A549 (cell line): Measurements from ENCODE around the gene PTHLH. TPM values are rescaled to one million over a fixed set of nuclear protein-coding genes. Genes with fewer than 3 reads are reported as not detected.

Experiments
- ATAC-seq, 2 experiments: fragments of 200-7000 bp in 1 of 2; fragments of >200 bp in 1 of 2; cut with Nextera tagmentation in 1 of 2; cut with Tn5 transposase in 1 of 2; 3 replicates each; pipeline versions ENCODE4 v1.8.0 to v1.9.1; 2018 to 2020; ENCODE audit warnings: mild to moderate bottlenecking in 1 of 2, moderate library complexity in 1 of 2
- CTCF ChIA-PET: fragments of 300-600 bp; sonication (Branson Sonifier 250); formaldehyde crosslinking; extraction: SDS; loops from one replicate; lab custom pipeline; 2021; ENCODE audit warnings: antibody characterized with exemption, inconsistent platforms; lab: Yijun Ruan, JAX
- POLR2A ChIA-PET: fragments of 350-600 bp; formaldehyde crosslinking; extraction: SDS; loops from one replicate; lab custom pipeline; 2021; ENCODE audit warnings: antibody characterized with exemption, inconsistent platforms; lab: Yijun Ruan, JAX
- DNase-seq, 2 experiments: peaks; one replicate each; pipeline versions ENCODE4 v3.0.0 to v3.0.0-alpha.2; 2011 to 2016; ENCODE audit warnings: low read depth in 1 of 2, low spot score in 1 of 2
- FAIRE-seq: peaks from 2 replicates; lab custom pipeline; 2011; peaks lifted over from hg19 to GRCh38; lab: Jason Lieb, UNC
- H3K27ac ChIP-seq, 2 experiments: fragments of >200 bp; sonication (Bioruptor Twin); formaldehyde crosslinking; 3 replicates each; pipeline ENCODE4 v1.5.1; 2016 to 2017
- H3K4me1 ChIP-seq: fragments of >200 bp; sonication (Bioruptor Twin); formaldehyde crosslinking; 3 replicates; pipeline ENCODE4 v1.6.1; 2016
- H3K4me2 ChIP-seq: fragments of >200 bp; sonication (Bioruptor Twin); formaldehyde crosslinking; 3 replicates; pipeline ENCODE4 v1.6.1; 2016
- H3K4me3 ChIP-seq: fragments of >200 bp; sonication (Bioruptor Twin); formaldehyde crosslinking; 3 replicates; pipeline ENCODE4 v1.5.1; 2016
- H3K9me3 ChIP-seq: fragments of >200 bp; sonication (Bioruptor Twin); formaldehyde crosslinking; 3 replicates; pipeline ENCODE4 v1.6.1; 2016
- ATOH8 ChIP-seq: fragments of 250-450 bp; sonication (Bioruptor Pico); IDR thresholded peaks from 2 replicates; pipeline ENCODE4 v1.5.0; 2020; ENCODE audit warnings: low read depth, mild to moderate bottlenecking, moderate library complexity
- BCL3 ChIP-seq: fragments of >200 bp; sonication (Bioruptor Twin); formaldehyde crosslinking; IDR thresholded peaks from 3 replicates; pipeline ENCODE4 v1.6.1; 2016
- CBX2 ChIP-seq: fragments of 200-600 bp; sonication (generic); IDR thresholded peaks from 2 replicates; pipeline ENCODE4 v1.6.1; 2016; ENCODE audit warnings: low read depth, mild to moderate bottlenecking, borderline replicate concordance
- CBX8 ChIP-seq: fragments of 200-600 bp; sonication (generic); IDR thresholded peaks from 2 replicates; pipeline ENCODE4 v1.6.1; 2016
- CHD4 ChIP-seq: fragments of 200-600 bp; sonication (generic); IDR thresholded peaks from 2 replicates; pipeline ENCODE4 v1.6.1; 2016; ENCODE audit warnings: antibody characterized with exemption, mild to moderate bottlenecking, borderline replicate concordance
- EP300 ChIP-seq, 2 experiments: fragments of >200 bp; sonication (Bioruptor Twin); formaldehyde crosslinking; IDR thresholded peaks; 2 replicates in 1 of 2; 3 replicates in 1 of 2; pipeline ENCODE4 v1.6.1; 2016 to 2017
- ESRRA ChIP-seq: fragments of 150-350 bp; IDR thresholded peaks from 2 replicates; pipeline ENCODE4 v1.6.1; 2014; ENCODE audit warnings: mild to moderate bottlenecking, low read length, borderline replicate concordance
- FOXS1 ChIP-seq: fragments of 250-450 bp; sonication (Bioruptor Pico); IDR thresholded peaks from 2 replicates; pipeline ENCODE4 v1.5.0; 2020; ENCODE audit warnings: mild to moderate bottlenecking, moderate library complexity
- HES2 ChIP-seq: fragments of >200 bp; sonication (Bioruptor Twin); formaldehyde crosslinking; IDR thresholded peaks from 2 replicates; pipeline ENCODE4 v1.6.1; 2016
- HOXB5 ChIP-seq: fragments of 250-450 bp; sonication (Bioruptor Pico); IDR thresholded peaks from 2 replicates; pipeline ENCODE4 v1.5.0; 2020; ENCODE audit warnings: mild to moderate bottlenecking, moderate library complexity
- MAZ ChIP-seq: fragments of 150-350 bp; IDR thresholded peaks from 2 replicates; pipeline ENCODE4 v1.6.1; 2014; ENCODE audit warnings: antibody characterized with exemption, low read depth, low read length, borderline replicate concordance
- NFE2L2 ChIP-seq: fragments of 150-350 bp; conservative IDR thresholded peaks from 2 replicates; pipeline ENCODE4 v1.6.1; 2014; ENCODE audit warnings: low read length
- NPAS2 ChIP-seq: fragments of 250-450 bp; sonication (Bioruptor Pico); IDR thresholded peaks from 2 replicates; pipeline ENCODE4 v1.8.0; 2022; ENCODE audit warnings: mild to moderate bottlenecking, moderate library complexity, borderline replicate concordance
- NR3C1 ChIP-seq: fragments of >200 bp; sonication (Bioruptor Twin); formaldehyde crosslinking; IDR thresholded peaks from 3 replicates; pipeline ENCODE4 v1.6.1; 2017
- RCOR1 ChIP-seq: fragments of 150-350 bp; IDR thresholded peaks from 2 replicates; pipeline ENCODE4 v1.6.1; 2014; ENCODE audit warnings: antibody characterized with exemption, low read length, low read depth
- RFX5 ChIP-seq: fragments of 450-650 bp; IDR thresholded peaks from 2 replicates; pipeline ENCODE4 v1.7.1; 2014; ENCODE audit warnings: antibody characterized with exemption, mild to moderate bottlenecking, moderate library complexity
- RNF2 ChIP-seq: fragments of 200-600 bp; sonication (generic); IDR thresholded peaks from 2 replicates; pipeline ENCODE4 v1.6.1; 2016; ENCODE audit warnings: low read depth, mild to moderate bottlenecking, antibody characterized with exemption, moderate library complexity, borderline replicate concordance
- TFCP2L1 ChIP-seq: fragments of 250-450 bp; sonication (Bioruptor Pico); IDR thresholded peaks from 2 replicates; pipeline ENCODE4 v1.5.0; 2021; ENCODE audit warnings: mild to moderate bottlenecking
- USF2 ChIP-seq: fragments of 450-650 bp; IDR thresholded peaks from 2 replicates; pipeline ENCODE4 v1.6.1; 2014; ENCODE audit warnings: antibody characterized with exemption
- ZSCAN20 ChIP-seq: fragments of 250-450 bp; sonication (Bioruptor Pico); IDR thresholded peaks from 2 replicates; pipeline ENCODE4 v1.8.0; 2022; ENCODE audit warnings: mild to moderate bottlenecking, moderate library complexity
- WGBS: methylation state at CpG from one replicate; pipeline ENCODE4 v1.1.6; 2017; ENCODE audit errors: missing lambda C conversion rate; 5-methylcytosine and 5-hydroxymethylcytosine counted together
- polyA plus RNA-seq, 4 experiments: library from polyadenylated mRNA; depleted of rRNA in 3 of 4; stranded (reverse); fragments of >200 nt; fragmentation: RNase III in 1 of 4; extraction: RNeasy Plus Mini Kit Qiagen cat#74134 plus additional on column Dnase treatment in 1 of 4; gene quantifications; 2 replicates in 3 of 4; 3 replicates in 1 of 4; pipeline ENCODE4 v1.2.3, GENCODE V29; 2011 to 2017

Gene PTHLH
- polyA plus RNA-seq, 2 of the 4 experiments (the other 2 are of a cell fraction) = 10.9 to 27.9 TPM

GRCh38 chr12:27924350-27925135 lies 48.0 kb downstream of the PTHLH start:
- Histone ChIP-seq H3K9me3 (no peaks in the 10 kb centered on the region), H3K4me2 (no peak overlapping the region), H3K4me3 (no peak overlapping the region), H3K27ac (no peak overlapping the region), H3K4me1 (no peaks in the 10 kb centered on the region)
- 42% methylated on average over 2 of the region's 2 CpGs for WGBS
- DNase-seq (no peak), FAIRE-seq (no peak), ATAC-seq (no peak)
- TF ChIP-seq ESRRA = no peak
- CTCF ChIA-PET = no interaction called here
- POLR2A ChIA-PET = no interaction called here

GRCh38 chr12:27922531-27923139 lies 49.9 kb downstream of the PTHLH start:
- Histone ChIP-seq H3K4me1 (no peaks in the 10 kb centered on the region), H3K4me3 (no peak overlapping the region), H3K4me2 (no peak overlapping the region), H3K9me3 (no peaks in the 10 kb centered on the region), H3K27ac (peak overlapping the region in 1 of 2 experiments; percentile 20; a peak in 2 of 6 replicates)
- TF ChIP-seq NPAS2 (no peak), ESRRA (no peak), NR3C1 (no peak), HOXB5 (CRISPR knock-in tag) (no peak), RCOR1 (no peak), ZSCAN20 (CRISPR knock-in tag) (no peak), TFCP2L1 (CRISPR knock-in tag) (no peak), RNF2 (no peak), MAZ (no peak), CHD4 (no peak), ATOH8 (CRISPR knock-in tag) (no peak), FOXS1 (CRISPR knock-in tag) (no peak), USF2 (no peak), CBX8 (no peak), HES2 (no peak), RFX5 (no peak), NFE2L2 (no peak)
- peak in 1 of 2 experiments; percentile 35 for DNase-seq
- no peak for FAIRE-seq
- ChIA-PET POLR2A (no interaction called here), CTCF (interaction anchor here (1.1 to 2.2 kb wide), 2 partner anchors 18 to 21 kb away, joined by 3 to 7 read pairs; no protein-coding TSS in a partner anchor)
- WGBS = 10% methylated on average over 1 of the region's 1 CpG
- ATAC-seq = peak; percentile 66 to 82; a peak in 5 of 6 replicates

- Histone ChIP-seq H3K9me3 (peaks cover 5% of the 10 kb centered on the region; the same call in 2 of the 3 replicates), H3K4me3 (no peak overlapping the region), H3K4me1 (no peaks in the 10 kb centered on the region), H3K27ac (no peak overlapping the region), H3K4me2 (no peak overlapping the region)
- FAIRE-seq (no peak), DNase-seq (no peak), ATAC-seq (no peak)
- 68% methylated on average over 7 of the region's 7 CpGs for WGBS
- TF ChIP-seq EP300 (IDR thresholded peaks at IDR 0.05) (no peak), ESRRA (no peak), FOXS1 (CRISPR knock-in tag) (no peak), CBX2 (no peak), BCL3 (no peak), MAZ (no peak)
- ChIA-PET POLR2A (no interaction called here), CTCF (no interaction called here)
Measured at GRCh38 chr12:27919671-27920235, 52.8 kb downstream of the PTHLH start.
